ENCODE measurements around the gene ANAPC13. TPM values are rescaled to one million over a fixed set of nuclear protein-coding genes. Genes with fewer than 3 reads are reported as not detected.
A peak's percentile ranks its signal among the peaks of the same experiment; 100 is the strongest.

The ANAPC13 gene
- total and polyA plus RNA-seq, 2 of the 13 experiments (the other 11 are each of a cell fraction or from before 2014, with no cell fraction given): 48.7 to 69.1 TPM

DNA sequence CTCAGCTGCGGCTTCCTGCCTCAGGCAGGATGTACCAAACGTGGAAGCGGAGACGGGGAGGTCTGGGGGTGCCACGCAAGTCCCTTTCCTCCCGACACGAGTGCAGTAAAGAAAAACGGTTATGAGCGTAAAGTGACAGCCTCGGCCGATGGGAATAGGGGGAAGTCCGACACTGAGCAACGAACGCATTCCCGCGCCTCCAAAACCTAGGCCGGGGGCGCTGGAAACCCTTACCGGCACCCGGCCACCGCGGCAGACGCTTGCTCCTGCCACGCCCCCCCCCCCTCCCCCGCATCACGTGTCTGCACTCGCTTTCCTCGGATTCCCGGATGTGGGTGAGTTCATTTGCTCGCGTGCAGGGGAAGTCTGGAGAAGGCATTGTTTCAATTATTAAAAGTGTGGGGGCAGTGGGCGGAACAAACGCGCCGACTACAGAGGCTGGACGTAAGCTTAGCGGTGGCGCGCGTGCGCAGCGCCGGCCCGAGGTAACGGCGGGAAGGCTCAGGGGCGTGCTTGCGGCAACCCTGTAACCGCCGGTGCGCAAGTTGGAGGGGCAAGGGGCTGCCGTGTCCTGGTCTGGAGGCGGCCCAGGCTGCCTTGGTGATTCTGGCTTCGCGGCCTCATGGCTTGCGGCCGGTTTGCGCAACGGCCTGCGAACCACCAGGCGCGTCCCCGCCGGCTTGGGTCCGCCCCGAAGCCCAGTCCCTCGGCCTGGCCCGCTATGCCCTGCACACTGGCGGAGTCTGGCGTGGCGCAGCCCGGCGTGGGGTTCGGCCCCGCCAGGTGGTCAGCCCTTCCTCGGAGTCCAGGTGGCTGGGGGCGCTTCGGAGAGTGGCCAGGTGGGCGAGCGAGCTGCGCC lies at the start of gene ANAPC13, which contains the start of gene CEP63 (continued):
- TF ChIP-seq ISX (CRISPR knock-in tag; conservative IDR thresholded peaks at IDR 0.05) (0 out of 2 replicates have a peak, but pooled peaks have one; percentile 14), FOSL1 (CRISPR knock-in tag; IDR thresholded peaks at IDR 0.05; ENCODE audit: borderline replicate concordance) (peak; percentile 26; the same call in 1 of the 2 replicates), IKZF1 (IDR thresholded peaks at IDR 0.05) (no peak), ZMYM4 (CRISPR knock-in tag; IDR thresholded peaks at IDR 0.05) (peak; percentile 78), SAP130 (CRISPR knock-in tag; IDR thresholded peaks at IDR 0.05; ENCODE audit: low read depth) (peak; percentile 81), THAP9 (CRISPR knock-in tag; IDR thresholded peaks at IDR 0.05; ENCODE audit: borderline replicate concordance) (peak; percentile 86; the same call in 1 of the 2 replicates), ONECUT2 (CRISPR knock-in tag; IDR thresholded peaks at IDR 0.05) (0 out of 2 replicates have a peak, but pooled peaks have one; percentile 9), ZNF282 (IDR thresholded peaks at IDR 0.05; ENCODE audit: partially characterized antibody) (no peak), ZNF766 (CRISPR knock-in tag; IDR thresholded peaks at IDR 0.05; ENCODE audit: borderline replicate concordance) (0 out of 2 replicates have a peak, but pooled peaks have one; percentile 50), ZMYM3 (CRISPR knock-in tag; IDR thresholded peaks at IDR 0.05) (no peak; the same call in 1 of the 2 replicates), AGO1 (IDR thresholded peaks at IDR 0.05; ENCODE audit: low read depth, low read length, poor library complexity, severe bottlenecking) (no peak), RARG (CRISPR knock-in tag; IDR thresholded peaks at IDR 0.05; ENCODE audit: low read depth) (peak; percentile 82; the same call in 1 of the 2 replicates), MAFF (IDR thresholded peaks at IDR 0.05; ENCODE audit: low read depth, low read length) (no peak), U2AF2 (IDR thresholded peaks at IDR 0.05; ENCODE audit: low read depth, low read length) (no peak), ZNF550 (CRISPR knock-in tag; IDR thresholded peaks at IDR 0.05; ENCODE audit: borderline replicate concordance) (no peak), TMF1 (CRISPR knock-in tag; IDR thresholded peaks at IDR 0.05; ENCODE audit: low read depth) (no peak), SMARCE1 (IDR thresholded peaks at IDR 0.05; ENCODE audit: borderline replicate concordance) (no peak), MED13 (CRISPR knock-in tag; IDR thresholded peaks at IDR 0.05) (peak; percentile 21; the same call in 1 of the 2 replicates), BRF2 (CRISPR knock-in tag; IDR thresholded peaks at IDR 0.05) (no peak), ZBTB25 (CRISPR knock-in tag; IDR thresholded peaks at IDR 0.05) (no peak; the same call in 1 of the 2 replicates)
- TF ChIP-seq, protein P1, sequence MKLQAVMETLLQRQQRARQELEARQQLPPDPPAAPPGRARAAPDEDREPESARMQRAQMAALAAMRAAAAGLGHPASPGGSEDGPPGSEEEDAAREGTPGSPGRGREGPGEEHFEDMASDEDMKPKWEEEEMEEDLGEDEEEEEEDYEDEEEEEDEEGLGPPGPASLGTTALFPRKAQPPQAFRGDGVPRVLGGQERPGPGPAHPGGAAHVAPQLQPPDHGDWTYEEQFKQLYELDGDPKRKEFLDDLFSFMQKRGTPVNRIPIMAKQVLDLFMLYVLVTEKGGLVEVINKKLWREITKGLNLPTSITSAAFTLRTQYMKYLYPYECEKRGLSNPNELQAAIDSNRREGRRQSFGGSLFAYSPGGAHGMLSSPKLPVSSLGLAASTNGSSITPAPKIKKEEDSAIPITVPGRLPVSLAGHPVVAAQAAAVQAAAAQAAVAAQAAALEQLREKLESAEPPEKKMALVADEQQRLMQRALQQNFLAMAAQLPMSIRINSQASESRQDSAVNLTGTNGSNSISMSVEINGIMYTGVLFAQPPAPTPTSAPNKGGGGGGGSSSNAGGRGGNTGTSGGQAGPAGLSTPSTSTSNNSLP (IDR thresholded peaks at IDR 0.05; ENCODE audit: low read depth, low read length): peak; percentile 85
- TF ChIP-seq, protein P2, sequence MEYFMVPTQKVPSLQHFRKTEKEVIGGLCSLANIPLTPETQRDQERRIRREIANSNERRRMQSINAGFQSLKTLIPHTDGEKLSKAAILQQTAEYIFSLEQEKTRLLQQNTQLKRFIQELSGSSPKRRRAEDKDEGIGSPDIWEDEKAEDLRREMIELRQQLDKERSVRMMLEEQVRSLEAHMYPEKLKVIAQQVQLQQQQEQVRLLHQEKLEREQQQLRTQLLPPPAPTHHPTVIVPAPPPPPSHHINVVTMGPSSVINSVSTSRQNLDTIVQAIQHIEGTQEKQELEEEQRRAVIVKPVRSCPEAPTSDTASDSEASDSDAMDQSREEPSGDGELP (IDR thresholded peaks at IDR 0.05; ENCODE audit: borderline replicate concordance, low read depth): peak; percentile 49; the same call in 1 of the 2 replicates

Data from HepG2 (cell line).